Caki2 (cell line): Measurements from ENCODE around the gene ADAMTS2. TPM values are rescaled to one million over a fixed set of nuclear protein-coding genes. Genes with fewer than 3 reads are reported as not detected.
A peak's percentile ranks its signal among the peaks of the same experiment; 100 is the strongest.
"Not testable (repeated sequence)": the region's sequence is repeated elsewhere in the genome, so short reads cannot be mapped to it uniquely, and the experiment has no call there.

Experiments
- DNase-seq: peaks from one replicate; pipeline ENCODE4 v3.0.0-alpha.2; 2015; ENCODE audit warnings: low read depth
- in situ Hi-C: cut with HindIII; loops from 2 replicates; pipeline ENCODE4 v1.10.0; 2016; ENCODE audit warnings: low sequenced_read_pairs, low pct_unique_long_range_greater_than_20kb, mixed read lengths
- total RNA-seq: library from RNA; depleted of rRNA; stranded (reverse); fragments of >200 nt; shearing (Covaris generic); gene quantifications from 2 replicates; pipeline ENCODE4 v1.2.3, GENCODE V29; 2014; ENCODE audit warnings: low replicate concordance

Gene ADAMTS2
- total RNA-seq, 1 experiment from 2014 or later = 5.0 TPM

GRCh38 chr5:179222246-179223017, 122.8 kb downstream of the ADAMTS2 start:
- in situ Hi-C loops = no loop called here

GRCh38 chr5:179221877-179222220, 123.4 kb downstream of the ADAMTS2 start:
- in situ Hi-C loops = no loop called here
- no peak for DNase-seq

More at GRCh38 chr5:179222246-179223017, 122.8 kb downstream of the ADAMTS2 start:
- DNase-seq = no peak

- no peak for DNase-seq
- in situ Hi-C loops = no loop called here
These were observed 123.9 kb downstream of the ADAMTS2 start for GRCh38 chr5:179221196-179221876.

GRCh38 chr5:179220716-179221115, 124.5 kb downstream of the ADAMTS2 start:
- in situ Hi-C loops = no loop called here
- no peak for DNase-seq

- no peak for DNase-seq
- in situ Hi-C loops = no loop called here
These were observed 125.3 kb downstream of the ADAMTS2 start for GRCh38 chr5:179219661-179220620.

GRCh38 chr5:179218943-179219330, 126.3 kb downstream of the ADAMTS2 start:
- in situ Hi-C loops = no loop called here
- DNase-seq = no peak

GRCh38 chr5:179217956-179218942, 127.0 kb downstream of the ADAMTS2 start:
- no peak for DNase-seq
- in situ Hi-C loops = no loop called here

- in situ Hi-C loops = no loop called here
- no peak for DNase-seq
These were observed 127.9 kb downstream of the ADAMTS2 start for GRCh38 chr5:179217356-179217755.

- DNase-seq, in situ Hi-C loops: not testable (repeated sequence)
These were observed 128.9 kb downstream of the ADAMTS2 start for GRCh38 chr5:179216381-179216780.

GRCh38 chr5:179215576-179215975, 129.7 kb downstream of the ADAMTS2 start:
- DNase-seq = no peak
- in situ Hi-C loops = no loop called here

GRCh38 chr5:179214678-179215077, 130.6 kb downstream of the ADAMTS2 start:
- in situ Hi-C loops = no loop called here
- DNase-seq = no peak

- DNase-seq = no peak
- in situ Hi-C loops = no loop called here
These were observed 132.4 kb downstream of the ADAMTS2 start for GRCh38 chr5:179212870-179213269.

GRCh38 chr5:179211631-179212030, 133.6 kb downstream of the ADAMTS2 start:
- in situ Hi-C loops = no loop called here
- DNase-seq = no peak

- in situ Hi-C loops = no loop called here
- DNase-seq = no peak
These were observed 134.2 kb downstream of the ADAMTS2 start for GRCh38 chr5:179211068-179211467.

- in situ Hi-C loops = no loop called here
- no peak for DNase-seq
These were observed 134.8 kb downstream of the ADAMTS2 start for GRCh38 chr5:179210478-179210877.

- DNase-seq = peak; percentile 41
- in situ Hi-C loops = no loop called here
These were observed 135.7 kb downstream of the ADAMTS2 start for GRCh38 chr5:179209359-179210150.
